Measurements from ENCODE around the gene SKP1. TPM values are rescaled to one million over a fixed set of nuclear protein-coding genes. Genes with fewer than 3 reads are reported as not detected.

Gene SKP1
- total RNA-seq, 2 donors from 2014 or later, result 357 to 427 TPM

GRCh38 chr5:134125039-134126015 lies 51.4 kb downstream of the SKP1 start:
- peaks cover 17% of the 10 kb centered on the region for H3K36me3 Mint-ChIP-seq (ENCODE audit: low read depth)
- Histone ChIP-seq H3K9me3 (ENCODE audit: control insufficient read depth, low read length) (no peaks in the 10 kb centered on the region), H3K27ac (ENCODE audit: low read depth, low read length) (peak overlapping the region; percentile 17), H3K4me1 (ENCODE audit: control insufficient read depth, insufficient read depth, low read length) (no peaks in the 10 kb centered on the region), H3K4me3 (ENCODE audit: low read length) (no peak overlapping the region), H3K9ac (ENCODE audit: extremely low read depth, low read length, poor library complexity, severe bottlenecking) (no peak overlapping the region), H3K36me3 (ENCODE audit: control insufficient read depth, insufficient read depth, low read length) (peaks cover 19% of the 10 kb centered on the region), H3K27me3 (ENCODE audit: control insufficient read depth, insufficient read depth, low read length, poor library complexity, severe bottlenecking) (no peaks in the 10 kb centered on the region)
- no peak for TF ChIP-seq CTCF (conservative IDR thresholded peaks at IDR 0.05)
- no peak for DNase-seq
- no peak overlapping the region for H3K4me3 Mint-ChIP-seq
- peaks cover 8% of the 10 kb centered on the region for H3K4me1 Mint-ChIP-seq
- H3K27ac Mint-ChIP-seq, result no peak overlapping the region
- no peaks in the 10 kb centered on the region for H3K27me3 Mint-ChIP-seq (ENCODE audit: insufficient read depth)
- no peaks in the 10 kb centered on the region for H3K9me3 Mint-ChIP-seq
- WGBS, 2 experiments (ENCODE audit: insufficient coverage in 1 of 2, insufficient read length in 1 of 2), result 95 to 100% methylated on average over 3 to 14 of the region's 14 CpGs

GRCh38 chr5:134124289-134125038 lies 52.3 kb downstream of the SKP1 start:
- no peak for TF ChIP-seq CTCF (conservative IDR thresholded peaks at IDR 0.05)
- H3K36me3 Mint-ChIP-seq (ENCODE audit: low read depth), result peaks cover 24% of the 10 kb centered on the region
- Histone ChIP-seq H3K4me3 (ENCODE audit: low read length) (no peak overlapping the region), H3K27ac (ENCODE audit: low read depth, low read length) (no peak overlapping the region), H3K27me3 (ENCODE audit: control insufficient read depth, insufficient read depth, low read length, poor library complexity, severe bottlenecking) (no peaks in the 10 kb centered on the region), H3K4me1 (ENCODE audit: control insufficient read depth, insufficient read depth, low read length) (no peaks in the 10 kb centered on the region), H3K9ac (ENCODE audit: extremely low read depth, low read length, poor library complexity, severe bottlenecking) (no peak overlapping the region), H3K9me3 (ENCODE audit: control insufficient read depth, low read length) (no peaks in the 10 kb centered on the region), H3K36me3 (ENCODE audit: control insufficient read depth, insufficient read depth, low read length) (peaks cover 26% of the 10 kb centered on the region)
- H3K27me3 Mint-ChIP-seq (ENCODE audit: insufficient read depth), result no peaks in the 10 kb centered on the region
- WGBS, 2 experiments (ENCODE audit: insufficient coverage in 1 of 2, insufficient read length in 1 of 2), result 89 to 100% methylated on average over 1 to 8 of the region's 8 CpGs
- no peaks in the 10 kb centered on the region for H3K9me3 Mint-ChIP-seq
- H3K27ac Mint-ChIP-seq, result no peak overlapping the region
- peaks cover 8% of the 10 kb centered on the region for H3K4me1 Mint-ChIP-seq
- no peak overlapping the region for H3K4me3 Mint-ChIP-seq
- no peak for DNase-seq

GRCh38 chr5:134123360-134123759 lies 53.4 kb downstream of the SKP1 start:
- Histone ChIP-seq H3K36me3 (ENCODE audit: control insufficient read depth, insufficient read depth, low read length) (peaks cover 26% of the 10 kb centered on the region), H3K9ac (ENCODE audit: extremely low read depth, low read length, poor library complexity, severe bottlenecking) (no peak overlapping the region), H3K4me1 (ENCODE audit: control insufficient read depth, insufficient read depth, low read length) (no peaks in the 10 kb centered on the region), H3K4me3 (ENCODE audit: low read length) (no peak overlapping the region), H3K27me3 (ENCODE audit: control insufficient read depth, insufficient read depth, low read length, poor library complexity, severe bottlenecking) (no peaks in the 10 kb centered on the region), H3K27ac (ENCODE audit: low read depth, low read length) (no peak overlapping the region), H3K9me3 (ENCODE audit: control insufficient read depth, low read length) (no peaks in the 10 kb centered on the region)
- peaks cover 21% of the 10 kb centered on the region for H3K36me3 Mint-ChIP-seq (ENCODE audit: low read depth)
- TF ChIP-seq CTCF (conservative IDR thresholded peaks at IDR 0.05), result no peak
- no peaks in the 10 kb centered on the region for H3K9me3 Mint-ChIP-seq
- 94 to 100% methylated on average over 6 of the region's 6 CpGs for WGBS, 2 experiments (ENCODE audit: insufficient coverage in 1 of 2, insufficient read length in 1 of 2)
- no peak for DNase-seq
- H3K4me3 Mint-ChIP-seq, result no peak overlapping the region
- H3K4me1 Mint-ChIP-seq, result peaks cover 8% of the 10 kb centered on the region
- peak overlapping the region; percentile 52 for H3K27ac Mint-ChIP-seq
- no peaks in the 10 kb centered on the region for H3K27me3 Mint-ChIP-seq (ENCODE audit: insufficient read depth)
